DND-41 (cell line): ENCODE results near the gene CYP27A1.

Experiments
- EZH2 ChIP-seq: IDR thresholded peaks from 3 replicates; pipeline ENCODE4 v1.6.1; 2012; ENCODE audit warnings: borderline replicate concordance, low read depth, mild to moderate bottlenecking, moderate library complexity, low read length, inconsistent platforms; ENCODE audit not compliant: severe bottlenecking
- TF ChIP-seq, protein P1 (sequence below): IDR thresholded peaks from 2 replicates; pipeline ENCODE4 v1.5.1; 2012; ENCODE audit warnings: borderline replicate concordance, low read length, moderate library complexity, mild to moderate bottlenecking; ENCODE audit not compliant: poor library complexity, severe bottlenecking; ENCODE audit errors: extremely low read depth

GRCh38 chr2:218821605-218822211, 39.8 kb downstream of the CYP27A1 start:
- TF ChIP-seq, protein P1, sequence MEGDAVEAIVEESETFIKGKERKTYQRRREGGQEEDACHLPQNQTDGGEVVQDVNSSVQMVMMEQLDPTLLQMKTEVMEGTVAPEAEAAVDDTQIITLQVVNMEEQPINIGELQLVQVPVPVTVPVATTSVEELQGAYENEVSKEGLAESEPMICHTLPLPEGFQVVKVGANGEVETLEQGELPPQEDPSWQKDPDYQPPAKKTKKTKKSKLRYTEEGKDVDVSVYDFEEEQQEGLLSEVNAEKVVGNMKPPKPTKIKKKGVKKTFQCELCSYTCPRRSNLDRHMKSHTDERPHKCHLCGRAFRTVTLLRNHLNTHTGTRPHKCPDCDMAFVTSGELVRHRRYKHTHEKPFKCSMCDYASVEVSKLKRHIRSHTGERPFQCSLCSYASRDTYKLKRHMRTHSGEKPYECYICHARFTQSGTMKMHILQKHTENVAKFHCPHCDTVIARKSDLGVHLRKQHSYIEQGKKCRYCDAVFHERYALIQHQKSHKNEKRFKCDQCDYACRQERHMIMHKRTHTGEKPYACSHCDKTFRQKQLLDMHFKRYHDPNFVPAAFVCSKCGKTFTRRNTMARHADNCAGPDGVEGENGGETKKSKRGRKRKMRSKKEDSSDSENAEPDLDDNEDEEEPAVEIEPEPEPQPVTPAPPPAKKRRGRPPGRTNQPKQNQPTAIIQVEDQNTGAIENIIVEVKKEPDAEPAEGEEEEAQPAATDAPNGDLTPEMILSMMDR = no peak
- no peak for TF ChIP-seq EZH2
